ENCODE measurements around the gene CDC14A.

CDC14A gene

GRCh38 chr1:100482748-100483147, 130.4 kb downstream of the CDC14A start:
- DNase-seq (ENCODE audit: low spot score), result no peak

- no peak for DNase-seq (ENCODE audit: low spot score)
Observed at GRCh38 chr1:100483230-100483629, 130.9 kb downstream of the CDC14A start.

- DNase-seq (ENCODE audit: low spot score), result no peak
Observed at GRCh38 chr1:100485855-100486258, 133.6 kb downstream of the CDC14A start.

GRCh38 chr1:100494393-100495084, 142.2 kb downstream of the CDC14A start:
- no peak for DNase-seq (ENCODE audit: low spot score)

- no peak for DNase-seq (ENCODE audit: low spot score)
Observed at GRCh38 chr1:100496896-100497295, 144.6 kb downstream of the CDC14A start.

GRCh38 chr1:100497796-100498195, 145.5 kb downstream of the CDC14A start:
- no peak for DNase-seq (ENCODE audit: low spot score)

GRCh38 chr1:100499194-100499811, 147.0 kb downstream of the CDC14A start:
- DNase-seq (ENCODE audit: low spot score), result no peak

- DNase-seq (ENCODE audit: low spot score), result no peak
Observed at GRCh38 chr1:100502052-100502792, 149.9 kb downstream of the CDC14A start.

- DNase-seq (ENCODE audit: low spot score), result no peak
Observed at GRCh38 chr1:100506217-100506616, 153.9 kb downstream of the CDC14A start.

- DNase-seq (ENCODE audit: low spot score), result peak; percentile 44
Observed at GRCh38 chr1:100510451-100510850, 158.1 kb downstream of the CDC14A start.

- DNase-seq (ENCODE audit: low spot score), result no peak
Observed at GRCh38 chr1:100511058-100511457, 158.8 kb downstream of the CDC14A start.

- no peak for DNase-seq (ENCODE audit: low spot score)
Observed at GRCh38 chr1:100511773-100512172, 159.5 kb downstream of the CDC14A start.

GRCh38 chr1:100512803-100513352, 160.6 kb downstream of the CDC14A start:
- DNase-seq (ENCODE audit: low spot score), result no peak

- DNase-seq (ENCODE audit: low spot score), result no peak
Observed at GRCh38 chr1:100516857-100517256, 164.6 kb downstream of the CDC14A start.

- no peak for DNase-seq (ENCODE audit: low spot score)
Observed at GRCh38 chr1:100517515-100517914, 165.2 kb downstream of the CDC14A start.

GRCh38 chr1:100518023-100518422, 165.7 kb downstream of the CDC14A start:
- no peak for DNase-seq (ENCODE audit: low spot score)

- DNase-seq (ENCODE audit: low spot score), result no peak
Observed at GRCh38 chr1:100523038-100523652, 170.8 kb downstream of the CDC14A start.

GRCh38 chr1:100524355-100524754, 172.0 kb downstream of the CDC14A start:
- no peak for DNase-seq (ENCODE audit: low spot score)

- DNase-seq (ENCODE audit: low spot score), result no peak
Observed at GRCh38 chr1:100526894-100527293, 174.6 kb downstream of the CDC14A start.

GRCh38 chr1:100528871-100529270, 176.6 kb downstream of the CDC14A start:
- no peak for DNase-seq (ENCODE audit: low spot score)

GRCh38 chr1:100530141-100530540, 177.8 kb downstream of the CDC14A start:
- no peak for DNase-seq (ENCODE audit: low spot score)

All from SK-N-DZ (cell line).